ENCODE measurements around the gene MOV10. TPM values are rescaled to one million over a fixed set of nuclear protein-coding genes. Genes with fewer than 3 reads are reported as not detected.

MOV10 gene
- polyA plus RNA-seq, 1 donor from 2014 or later, result 1.4 TPM

DNA sequence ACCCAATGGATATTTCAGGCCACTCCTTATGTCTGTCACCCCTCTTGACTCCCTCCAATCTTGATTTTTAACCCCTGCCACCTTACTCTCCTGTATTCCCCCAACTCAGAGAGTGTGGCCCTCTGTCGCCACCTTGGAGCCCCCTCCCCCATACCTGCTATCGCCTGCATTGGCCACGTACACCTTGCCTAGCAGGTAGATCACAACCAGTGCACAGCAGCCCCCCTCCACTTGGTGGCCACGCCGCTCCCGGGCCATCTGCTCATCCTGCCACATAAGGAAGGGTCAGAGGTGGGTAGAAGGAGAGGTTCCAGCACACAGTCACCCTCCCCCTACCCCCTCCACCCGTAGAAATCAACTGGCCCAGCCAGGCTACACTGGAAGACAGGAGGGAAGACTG, 37.7 kb downstream of the MOV10 start:
- no peaks in the 10 kb centered on the region for H3F3A ChIP-seq (ENCODE audit: insufficient read depth, low read length, poor library complexity, severe bottlenecking)
- no peaks in the 10 kb centered on the region for H3K9me3 ChIP-seq (ENCODE audit: low read length)
- no peaks in the 10 kb centered on the region for H4K20me1 ChIP-seq (ENCODE audit: insufficient read depth)
- H2AFZ ChIP-seq (ENCODE audit: low read depth, low read length), result no peak overlapping the region
- no peak overlapping the region for H3K9ac ChIP-seq (ENCODE audit: low read length)
- H3K36me3 ChIP-seq (ENCODE audit: insufficient read depth, low read length), result no peaks in the 10 kb centered on the region
- peaks cover 30% of the 10 kb centered on the region for H3K27me3 ChIP-seq (ENCODE audit: insufficient read depth, low read depth, low read length)
- H3K79me2 ChIP-seq (replicated peaks; ENCODE audit: insufficient read depth, low read length), result no peaks in the 10 kb centered on the region
- H3K4me2 ChIP-seq (ENCODE audit: low read length), result no peak overlapping the region
- H3K9me2 ChIP-seq (ENCODE audit: insufficient read depth, low read length), result no peaks in the 10 kb centered on the region
- H3K4me3 ChIP-seq (ENCODE audit: low read length), result no peak overlapping the region
- no peak overlapping the region for H3K27ac ChIP-seq (ENCODE audit: low read length)
- no peak for TF ChIP-seq TAF1 (IDR thresholded peaks at IDR 0.05; ENCODE audit: low read depth)

DNA sequence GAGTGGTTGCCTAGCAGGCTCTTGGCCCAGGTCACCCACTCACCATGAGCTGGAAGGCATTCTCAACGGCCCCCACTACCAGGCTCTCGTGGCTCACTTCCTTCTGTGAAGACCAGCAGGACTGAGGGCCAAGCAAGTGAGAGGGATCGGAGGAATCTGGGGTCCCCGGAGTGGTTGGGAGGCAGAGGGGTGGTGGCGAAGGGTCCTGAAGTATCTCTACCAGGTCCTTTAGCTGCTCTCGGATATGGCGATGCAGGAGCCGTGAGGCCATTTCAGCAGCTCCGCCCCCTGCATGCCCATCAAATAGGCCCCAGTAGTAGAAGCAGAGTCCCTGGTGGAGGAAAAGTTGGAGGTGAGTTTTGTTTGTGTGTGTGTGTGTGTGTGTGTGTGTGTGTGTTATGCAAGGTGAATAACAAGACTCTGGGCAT, 38.3 kb downstream of the MOV10 start:
- H3K9me2 ChIP-seq (ENCODE audit: insufficient read depth, low read length), result no peaks in the 10 kb centered on the region
- TF ChIP-seq SMC3 (conservative IDR thresholded peaks at IDR 0.05; ENCODE audit: poor library complexity) (no peak), EZH2 (IDR thresholded peaks at IDR 0.05; ENCODE audit: borderline replicate concordance, insufficient read depth, low read length, poor library complexity, severe bottlenecking) (no peak), POLR2AphosphoS5 (IDR thresholded peaks at IDR 0.05) (no peak), MXI1 (conservative IDR thresholded peaks at IDR 0.05; ENCODE audit: poor library complexity, severe bottlenecking) (no peak), TAF1 (IDR thresholded peaks at IDR 0.05; ENCODE audit: low read depth) (no peak), EP300 (conservative IDR thresholded peaks at IDR 0.05; ENCODE audit: poor library complexity, severe bottlenecking) (no peak), RAD21 (conservative IDR thresholded peaks at IDR 0.05) (no peak)
- TF ChIP-seq, protein P1, sequence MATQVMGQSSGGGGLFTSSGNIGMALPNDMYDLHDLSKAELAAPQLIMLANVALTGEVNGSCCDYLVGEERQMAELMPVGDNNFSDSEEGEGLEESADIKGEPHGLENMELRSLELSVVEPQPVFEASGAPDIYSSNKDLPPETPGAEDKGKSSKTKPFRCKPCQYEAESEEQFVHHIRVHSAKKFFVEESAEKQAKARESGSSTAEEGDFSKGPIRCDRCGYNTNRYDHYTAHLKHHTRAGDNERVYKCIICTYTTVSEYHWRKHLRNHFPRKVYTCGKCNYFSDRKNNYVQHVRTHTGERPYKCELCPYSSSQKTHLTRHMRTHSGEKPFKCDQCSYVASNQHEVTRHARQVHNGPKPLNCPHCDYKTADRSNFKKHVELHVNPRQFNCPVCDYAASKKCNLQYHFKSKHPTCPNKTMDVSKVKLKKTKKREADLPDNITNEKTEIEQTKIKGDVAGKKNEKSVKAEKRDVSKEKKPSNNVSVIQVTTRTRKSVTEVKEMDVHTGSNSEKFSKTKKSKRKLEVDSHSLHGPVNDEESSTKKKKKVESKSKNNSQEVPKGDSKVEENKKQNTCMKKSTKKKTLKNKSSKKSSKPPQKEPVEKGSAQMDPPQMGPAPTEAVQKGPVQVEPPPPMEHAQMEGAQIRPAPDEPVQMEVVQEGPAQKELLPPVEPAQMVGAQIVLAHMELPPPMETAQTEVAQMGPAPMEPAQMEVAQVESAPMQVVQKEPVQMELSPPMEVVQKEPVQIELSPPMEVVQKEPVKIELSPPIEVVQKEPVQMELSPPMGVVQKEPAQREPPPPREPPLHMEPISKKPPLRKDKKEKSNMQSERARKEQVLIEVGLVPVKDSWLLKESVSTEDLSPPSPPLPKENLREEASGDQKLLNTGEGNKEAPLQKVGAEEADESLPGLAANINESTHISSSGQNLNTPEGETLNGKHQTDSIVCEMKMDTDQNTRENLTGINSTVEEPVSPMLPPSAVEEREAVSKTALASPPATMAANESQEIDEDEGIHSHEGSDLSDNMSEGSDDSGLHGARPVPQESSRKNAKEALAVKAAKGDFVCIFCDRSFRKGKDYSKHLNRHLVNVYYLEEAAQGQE (IDR thresholded peaks at IDR 0.05; ENCODE audit: borderline replicate concordance), result no peak
- TF ChIP-seq, protein P2, sequence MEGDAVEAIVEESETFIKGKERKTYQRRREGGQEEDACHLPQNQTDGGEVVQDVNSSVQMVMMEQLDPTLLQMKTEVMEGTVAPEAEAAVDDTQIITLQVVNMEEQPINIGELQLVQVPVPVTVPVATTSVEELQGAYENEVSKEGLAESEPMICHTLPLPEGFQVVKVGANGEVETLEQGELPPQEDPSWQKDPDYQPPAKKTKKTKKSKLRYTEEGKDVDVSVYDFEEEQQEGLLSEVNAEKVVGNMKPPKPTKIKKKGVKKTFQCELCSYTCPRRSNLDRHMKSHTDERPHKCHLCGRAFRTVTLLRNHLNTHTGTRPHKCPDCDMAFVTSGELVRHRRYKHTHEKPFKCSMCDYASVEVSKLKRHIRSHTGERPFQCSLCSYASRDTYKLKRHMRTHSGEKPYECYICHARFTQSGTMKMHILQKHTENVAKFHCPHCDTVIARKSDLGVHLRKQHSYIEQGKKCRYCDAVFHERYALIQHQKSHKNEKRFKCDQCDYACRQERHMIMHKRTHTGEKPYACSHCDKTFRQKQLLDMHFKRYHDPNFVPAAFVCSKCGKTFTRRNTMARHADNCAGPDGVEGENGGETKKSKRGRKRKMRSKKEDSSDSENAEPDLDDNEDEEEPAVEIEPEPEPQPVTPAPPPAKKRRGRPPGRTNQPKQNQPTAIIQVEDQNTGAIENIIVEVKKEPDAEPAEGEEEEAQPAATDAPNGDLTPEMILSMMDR (IDR thresholded peaks at IDR 0.05; ENCODE audit: poor library complexity, severe bottlenecking), result no peak
- no peaks in the 10 kb centered on the region for H4K20me1 ChIP-seq (ENCODE audit: insufficient read depth)
- no peaks in the 10 kb centered on the region for H3F3A ChIP-seq (ENCODE audit: insufficient read depth, low read length, poor library complexity, severe bottlenecking)
- no peaks in the 10 kb centered on the region for H3K9me3 ChIP-seq (ENCODE audit: low read length)
- no peak overlapping the region for H2AFZ ChIP-seq (ENCODE audit: low read depth, low read length)
- no peak overlapping the region for H3K9ac ChIP-seq (ENCODE audit: low read length)
- H3K27ac ChIP-seq (ENCODE audit: low read length), result no peak overlapping the region
- H3K27me3 ChIP-seq (ENCODE audit: insufficient read depth, low read depth, low read length), result peaks cover 26% of the 10 kb centered on the region
- no peak overlapping the region for H3K4me3 ChIP-seq (ENCODE audit: low read length)
- no peaks in the 10 kb centered on the region for H3K79me2 ChIP-seq (replicated peaks; ENCODE audit: insufficient read depth, low read length)
- no peak overlapping the region for H3K4me2 ChIP-seq (ENCODE audit: low read length)
- H3K36me3 ChIP-seq (ENCODE audit: insufficient read depth, low read length), result no peaks in the 10 kb centered on the region
